Ascending aorta (tissue), 2 donors: ENCODE measurements around the gene ARPC1A. TPM values are rescaled to one million over a fixed set of nuclear protein-coding genes. Genes with fewer than 3 reads are reported as not detected.
A peak's percentile ranks its signal among the peaks of the same experiment; 100 is the strongest.

ENCODE experiments used
- DNase-seq, 2 donors: peaks; one replicate each; pipeline ENCODE4 v3.0.0-alpha.2; 2019; ENCODE audit warnings: low spot score in 2 of 2
- H3K27ac ChIP-seq, 2 donors: fragments of 200-600 bp; sonication (generic); one replicate each; pipeline ENCODE4 v1.5.1; 2016 to 2017; ENCODE audit warnings: mild to moderate bottlenecking in 1 of 2
- H3K27me3 ChIP-seq: fragments of 200-600 bp; sonication (generic); one replicate; pipeline ENCODE4 v1.5.1; 2017
- H3K36me3 ChIP-seq, 2 donors: fragments of 200-600 bp; sonication (generic); one replicate each; pipeline ENCODE4 v1.5.1; 2016
- H3K4me1 ChIP-seq, 2 donors: fragments of 200-600 bp; sonication (generic); one replicate each; pipeline ENCODE4 v1.5.1; 2016 to 2017; ENCODE audit warnings: mild to moderate bottlenecking in 1 of 2
- H3K4me3 ChIP-seq, 2 donors: fragments of 200-600 bp; sonication (generic); one replicate each; pipeline ENCODE4 v1.5.1; 2016 to 2017; ENCODE audit warnings: mild to moderate bottlenecking in 1 of 2
- H3K9me3 ChIP-seq, 2 donors: fragments of 200-600 bp; sonication (generic); one replicate each; pipeline ENCODE4 v1.5.1; 2016
- CTCF ChIP-seq, 3 experiments: fragments of 200-600 bp in 2 of 3; fragments of 450-650 bp in 1 of 3; sonication (generic) in 2 of 3; IDR thresholded peaks; one replicate each; pipeline ENCODE4 v1.5.1; 2016 to 2019; ENCODE audit warnings: antibody characterized with exemption in 3 of 3, mild to moderate bottlenecking in 1 of 3, moderate library complexity in 1 of 3
- intact Hi-C: fragments of 100-400 bp; cut with DNase I; formaldehyde crosslinking; loops from one replicate; pipeline ENCODE4 v1.15.1; 2023
- total RNA-seq: library from RNA; depleted of rRNA; stranded (reverse); fragments of >200 nt; gene quantifications from one replicate; pipeline ENCODE4 v1.1.0, GENCODE V29; 2016

Gene ARPC1A
- total RNA-seq, 1 donor from 2014 or later = 87.7 TPM

DNA sequence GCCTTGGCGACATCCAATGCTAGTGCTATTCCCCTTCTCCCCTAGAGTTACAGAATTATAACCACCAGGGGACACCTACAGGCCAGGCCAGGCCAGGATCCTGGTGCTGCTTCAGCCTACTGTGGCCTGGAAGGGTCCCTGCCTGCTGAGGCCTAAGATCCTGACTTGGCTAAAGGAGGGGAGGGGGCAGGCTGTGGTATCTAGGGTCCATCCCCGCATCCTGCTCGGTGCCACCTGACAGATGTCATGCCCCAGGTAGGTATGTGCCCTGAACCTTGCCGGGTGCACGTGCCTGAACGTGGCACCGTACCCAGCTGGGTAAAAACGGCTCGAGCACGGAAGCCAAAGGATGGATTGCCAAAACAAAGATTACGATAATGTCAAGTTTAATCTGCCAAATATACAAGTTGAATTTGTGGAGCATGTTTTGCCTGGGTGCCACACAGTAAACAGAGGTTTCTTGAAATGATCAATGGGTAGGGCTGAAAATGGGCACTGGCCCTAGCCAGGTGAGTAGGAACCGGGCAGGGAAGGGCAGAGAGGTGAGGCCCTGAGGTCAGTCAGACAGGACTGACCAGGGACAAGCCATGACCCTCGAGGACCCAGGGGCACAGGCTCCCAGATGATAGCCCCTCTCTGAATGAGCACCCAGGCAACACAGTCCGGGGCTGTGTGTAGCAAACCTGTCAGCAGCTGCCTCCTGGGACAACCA lies 70.1 kb downstream of the ARPC1A start:
- Histone ChIP-seq H3K9me3 (no peaks in the 10 kb centered on the region), H3K27ac (peak overlapping the region in 1 of 2 donors; percentile 20), H3K4me3 (no peak overlapping the region), H3K4me1 (peaks cover 8 to 11% of the 10 kb centered on the region in 2 donors), H3K27me3 (no peaks in the 10 kb centered on the region), H3K36me3 (peaks cover 42 to 76% of the 10 kb centered on the region in 2 donors)
- intact Hi-C loops = no loop called here
- peak in 1 of 3 experiments; percentile 7 for TF ChIP-seq CTCF (IDR thresholded peaks at IDR 0.05)
- no peak for DNase-seq

DNA sequence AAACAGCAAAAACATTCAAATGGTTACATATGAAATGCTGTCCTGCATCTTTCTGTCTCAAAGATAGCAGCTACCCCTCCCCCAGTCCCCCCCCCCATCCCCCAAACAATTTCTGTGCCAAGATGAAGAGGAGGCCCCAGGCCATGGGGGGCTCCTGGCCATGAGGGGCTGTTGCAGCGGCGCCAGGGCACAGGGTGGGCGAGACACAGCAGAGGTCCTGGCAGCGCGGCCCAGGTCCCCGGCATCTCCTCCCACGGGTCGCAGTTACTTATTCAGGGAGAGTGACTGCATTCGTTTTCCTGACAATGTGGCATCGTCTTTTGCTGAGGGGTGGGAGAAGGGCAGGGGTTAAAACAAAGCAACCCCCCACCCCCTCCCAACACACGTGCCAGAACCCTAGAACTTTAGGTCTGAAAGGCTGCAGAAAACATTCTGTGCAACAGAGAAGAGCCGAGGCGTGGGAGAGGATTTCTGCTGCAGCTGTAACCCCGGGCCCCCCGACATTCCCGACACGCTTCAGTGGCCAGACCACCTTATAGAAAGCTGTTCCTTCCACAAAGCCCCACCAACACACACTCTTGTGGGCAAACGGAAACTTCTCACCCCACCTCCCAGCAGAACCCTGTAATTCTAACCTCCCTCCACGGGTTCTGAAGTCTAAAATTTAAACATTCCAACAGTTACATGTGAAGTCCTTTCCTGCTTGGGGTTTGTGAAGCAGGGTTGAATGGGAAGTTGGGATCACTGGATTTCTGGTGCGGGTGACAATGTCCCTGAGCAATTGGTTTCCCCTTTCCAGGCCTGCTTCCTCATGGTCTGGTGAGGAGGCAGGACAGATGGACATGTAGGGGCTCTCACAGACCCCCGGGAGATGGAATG lies 71.0 kb downstream of the ARPC1A start:
- Histone ChIP-seq H3K27ac (no peak overlapping the region), H3K9me3 (no peaks in the 10 kb centered on the region), H3K27me3 (no peaks in the 10 kb centered on the region), H3K36me3 (peaks cover 44 to 77% of the 10 kb centered on the region in 2 donors), H3K4me1 (peaks cover 8 to 11% of the 10 kb centered on the region in 2 donors), H3K4me3 (no peak overlapping the region)
- DNase-seq = no peak
- intact Hi-C loops = no loop called here
- no peak for TF ChIP-seq CTCF (IDR thresholded peaks at IDR 0.05)

- peaks cover 6 to 9% of the 10 kb centered on the region in 2 donors for H3K4me1 ChIP-seq
- H3K9me3 ChIP-seq = no peaks in the 10 kb centered on the region
- H3K36me3 ChIP-seq = peaks cover 49 to 85% of the 10 kb centered on the region in 2 donors
- H3K27me3 ChIP-seq = no peaks in the 10 kb centered on the region
- H3K27ac ChIP-seq = no peak overlapping the region
- no peak overlapping the region for H3K4me3 ChIP-seq
- intact Hi-C loops = no loop called here
- no peak for DNase-seq
- TF ChIP-seq CTCF (IDR thresholded peaks at IDR 0.05) = no peak
These were observed 71.7 kb downstream of the ARPC1A start for GRCh38 chr7:99397297-99397983.

DNA sequence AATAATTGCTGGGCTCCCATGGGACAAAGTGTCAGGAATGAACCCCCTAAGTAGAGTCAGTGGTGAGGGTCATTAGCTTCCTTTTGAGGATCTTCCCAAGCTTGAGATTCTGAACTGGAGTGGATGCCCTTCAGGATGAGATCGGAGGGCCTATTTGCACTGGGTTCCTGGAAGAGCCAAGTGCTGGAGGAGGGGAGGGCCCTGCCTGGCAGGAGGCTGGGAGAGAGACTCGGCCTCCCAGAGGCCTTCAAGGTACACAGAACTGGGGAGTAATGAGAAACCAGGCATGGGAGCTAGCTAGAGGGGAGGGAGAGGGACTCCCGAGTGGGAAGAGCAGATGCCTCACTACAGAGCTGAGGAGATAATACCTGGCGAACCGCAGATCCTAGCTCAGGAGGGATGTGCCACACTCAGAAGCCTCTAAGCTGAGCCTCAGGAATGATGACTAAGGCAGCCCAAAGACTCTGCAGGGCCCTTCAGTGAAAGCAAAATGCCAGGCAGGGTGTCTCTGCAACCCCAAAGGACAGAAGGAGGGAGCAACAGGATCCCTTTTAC lies 73.3 kb downstream of the ARPC1A start:
- no peaks in the 10 kb centered on the region for H3K27me3 ChIP-seq
- H3K36me3 ChIP-seq = peaks cover 63 to 100% of the 10 kb centered on the region in 2 donors
- H3K4me1 ChIP-seq = no peaks in the 10 kb centered on the region
- intact Hi-C loops = no loop called here
- TF ChIP-seq CTCF (IDR thresholded peaks at IDR 0.05) = no peak
- no peak overlapping the region for H3K27ac ChIP-seq
- DNase-seq = no peak
- no peaks in the 10 kb centered on the region for H3K9me3 ChIP-seq
- H3K4me3 ChIP-seq = no peak overlapping the region

DNA sequence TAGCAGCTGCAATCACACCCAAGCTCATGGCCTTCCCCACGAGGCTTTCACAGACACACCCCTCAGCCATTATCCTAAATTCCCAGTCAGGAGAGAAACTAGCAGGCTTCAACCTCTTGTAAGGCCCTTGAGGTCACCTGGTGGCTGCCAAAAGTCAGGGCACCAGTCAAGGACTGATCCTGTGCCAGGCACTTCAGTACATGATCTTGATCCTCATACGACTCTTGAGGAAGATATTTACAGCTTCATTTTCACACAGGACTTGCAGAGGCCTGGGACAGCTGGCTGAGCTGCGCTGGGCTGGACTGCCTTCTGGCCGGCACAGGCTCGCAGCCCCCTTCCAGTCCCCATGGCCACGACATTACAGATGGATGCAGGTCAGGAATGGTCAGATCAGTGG lies 73.9 kb downstream of the ARPC1A start:
- peaks cover 63 to 100% of the 10 kb centered on the region in 2 donors for H3K36me3 ChIP-seq
- intact Hi-C loops = no loop called here
- no peak for TF ChIP-seq CTCF (IDR thresholded peaks at IDR 0.05)
- no peaks in the 10 kb centered on the region for H3K9me3 ChIP-seq
- no peak overlapping the region for H3K4me3 ChIP-seq
- H3K4me1 ChIP-seq = no peaks in the 10 kb centered on the region
- no peaks in the 10 kb centered on the region for H3K27me3 ChIP-seq
- H3K27ac ChIP-seq = no peak overlapping the region
- no peak for DNase-seq
